Stimulated activated CD8-positive, alpha-beta memory T cell treated with anti-CD3 and anti-CD28 coated beads, Interleukin-7, amount 100 ng/mL, for 1 hour (primary cell): ENCODE results near the gene ZNF527.
"Not testable (repeated sequence)": the region's sequence is repeated elsewhere in the genome, so short reads cannot be mapped to it uniquely, and the experiment has no call there.

ENCODE experiments used
- DNase-seq, 2 donors: peaks; one replicate each; pipeline ENCODE4 v3.0.0-alpha.2; 2020; ENCODE audit warnings: low read depth in 2 of 2

ZNF527 gene

DNA sequence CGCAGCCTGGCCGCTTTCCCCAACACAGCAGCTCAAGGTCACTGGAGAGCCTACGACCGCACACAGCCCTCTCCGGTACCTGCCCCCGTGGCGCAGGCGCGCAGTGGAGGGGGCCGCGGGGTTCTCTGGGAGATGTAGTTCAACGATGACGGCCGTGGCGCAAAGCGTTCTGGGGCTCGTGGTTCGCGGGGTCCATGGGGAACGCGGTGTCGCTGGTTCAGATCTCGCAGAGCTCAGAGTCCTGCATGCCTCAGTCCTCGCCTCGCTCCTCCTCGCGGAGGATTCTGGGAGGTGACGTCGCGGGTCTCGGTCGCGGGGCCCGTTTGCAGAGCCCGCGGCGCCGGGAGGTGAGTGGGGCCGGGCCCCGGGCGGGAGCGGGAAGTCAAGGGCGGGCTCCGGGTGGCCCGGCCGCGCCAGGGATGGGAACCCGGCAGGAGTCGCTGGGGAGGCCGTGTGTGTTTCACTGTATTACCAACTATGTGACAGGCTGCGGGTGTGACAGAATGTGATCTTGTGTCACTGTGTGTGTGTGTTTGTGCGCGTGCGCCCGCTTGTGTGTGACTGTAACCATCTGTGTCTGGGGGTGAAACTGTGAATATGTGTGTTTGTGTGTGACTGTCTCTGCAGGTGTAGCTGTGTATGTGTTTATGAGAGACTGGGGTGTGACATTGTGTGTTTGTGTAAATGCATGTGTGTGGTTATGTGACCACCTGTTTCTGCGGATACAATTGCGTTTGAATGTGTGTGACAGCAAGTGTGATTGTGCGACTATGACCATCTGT is at the start of gene ZNF527:
Gene ZNF527 (plus strand): TSS at position 220 of the 782 bp plus-strand sequence. CDS start 3,100 bp downstream, outside the sequence.
- DNase-seq = peak; percentile 90 to 92

DNA sequence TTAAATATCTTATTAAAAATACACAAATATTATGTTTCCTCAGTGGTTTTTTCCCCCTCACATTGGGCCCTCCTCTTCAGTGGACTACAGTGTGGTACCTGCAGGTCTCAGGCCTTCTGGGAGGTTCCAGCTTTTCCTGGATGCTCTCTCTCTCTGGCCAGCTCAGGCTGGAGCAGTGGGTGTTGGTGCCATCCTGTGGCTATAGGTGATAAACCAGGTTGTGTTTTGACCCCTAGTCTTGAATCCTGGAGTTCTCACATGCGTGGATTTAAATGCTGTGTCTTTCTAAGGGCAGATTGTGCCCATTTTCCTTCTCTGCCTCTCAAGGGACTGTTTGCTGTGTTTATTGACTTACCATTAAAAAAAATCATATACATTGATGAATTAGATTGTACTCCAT is 41.2 kb upstream of the ZNF527 start:
- no peak for DNase-seq

DNA sequence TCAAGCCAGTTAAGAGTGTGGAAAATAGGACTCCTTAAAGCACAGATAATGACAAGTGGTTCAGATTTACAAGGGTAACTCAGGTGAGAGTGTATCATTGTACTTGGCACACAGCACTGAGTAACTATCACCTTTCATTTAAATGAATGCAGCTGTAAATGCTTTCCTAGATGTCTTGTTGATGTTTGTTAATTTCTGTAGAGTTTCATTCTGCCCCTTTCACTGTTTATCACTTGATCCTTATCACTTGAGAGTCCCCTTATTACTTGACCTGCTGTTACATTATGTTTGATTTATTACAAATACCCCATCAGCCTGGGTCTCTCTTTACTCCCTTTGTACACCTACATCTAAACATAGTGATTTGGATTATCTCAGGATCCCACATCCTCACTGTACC is 38.1 kb upstream of the ZNF527 start:
- no peak for DNase-seq

DNA sequence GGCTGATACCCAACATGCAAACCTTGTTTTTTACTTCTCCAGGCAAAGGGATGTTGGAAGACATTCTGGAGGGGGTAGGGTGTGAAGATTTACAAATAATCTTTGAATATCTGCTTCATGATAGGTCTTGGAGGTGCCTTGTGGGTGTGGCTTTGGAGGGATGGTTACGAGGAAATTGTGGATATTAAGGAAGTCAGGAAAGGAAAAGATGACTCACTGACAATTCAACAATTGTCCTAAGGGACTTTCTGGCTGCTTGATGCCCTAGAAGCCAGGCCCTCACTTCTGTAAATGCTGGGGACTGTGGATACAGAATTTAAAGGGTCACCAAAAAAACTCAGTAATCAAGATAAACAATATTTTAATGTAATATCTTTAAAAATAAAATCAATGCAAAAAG is 37.4 kb upstream of the ZNF527 start:
- DNase-seq = no peak

DNA sequence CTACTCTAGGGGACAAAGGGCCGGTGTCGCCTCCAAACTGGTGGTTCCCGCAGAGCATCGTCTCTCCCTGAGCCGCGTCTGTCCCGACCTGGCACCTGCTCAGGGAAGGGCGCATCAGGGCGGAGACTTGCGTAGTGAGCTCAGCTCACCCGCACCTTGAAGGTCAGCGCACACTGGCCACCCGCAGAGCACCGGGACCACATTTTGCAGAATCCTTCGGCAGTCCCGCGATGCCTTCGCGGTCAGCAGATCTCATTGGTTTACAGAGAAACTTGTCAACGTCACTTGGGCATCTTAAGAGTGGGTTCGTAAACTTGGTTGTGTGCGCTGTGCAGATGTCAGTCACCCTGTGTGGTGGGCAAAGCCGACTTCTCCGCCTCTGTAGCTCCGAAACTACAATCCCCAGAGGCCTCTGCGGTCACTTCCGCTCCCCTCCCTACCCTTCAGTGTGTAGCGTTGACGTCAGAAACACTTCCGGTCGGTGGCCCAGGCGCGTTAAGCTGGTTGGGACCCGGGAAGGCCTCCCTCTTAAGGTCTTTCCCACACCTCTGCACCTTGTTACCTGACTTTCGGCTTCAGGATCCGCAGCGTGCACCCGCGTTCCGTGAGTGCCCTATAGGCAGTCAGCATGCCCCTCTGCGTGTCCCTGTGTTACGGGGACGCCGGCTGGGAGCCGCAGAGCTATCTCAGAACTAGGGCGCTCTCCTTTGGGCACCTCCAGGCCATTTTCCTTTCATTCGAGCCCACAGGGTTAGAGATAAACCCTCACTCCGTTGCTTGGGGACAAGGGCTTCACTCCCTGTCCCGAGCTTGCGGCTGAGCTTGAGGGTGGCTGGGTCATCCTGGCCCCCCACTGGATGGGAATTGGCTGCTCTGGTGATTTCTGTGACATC is 36.5 kb upstream of the ZNF527 start:
- DNase-seq = peak; percentile 65 to 75

DNA sequence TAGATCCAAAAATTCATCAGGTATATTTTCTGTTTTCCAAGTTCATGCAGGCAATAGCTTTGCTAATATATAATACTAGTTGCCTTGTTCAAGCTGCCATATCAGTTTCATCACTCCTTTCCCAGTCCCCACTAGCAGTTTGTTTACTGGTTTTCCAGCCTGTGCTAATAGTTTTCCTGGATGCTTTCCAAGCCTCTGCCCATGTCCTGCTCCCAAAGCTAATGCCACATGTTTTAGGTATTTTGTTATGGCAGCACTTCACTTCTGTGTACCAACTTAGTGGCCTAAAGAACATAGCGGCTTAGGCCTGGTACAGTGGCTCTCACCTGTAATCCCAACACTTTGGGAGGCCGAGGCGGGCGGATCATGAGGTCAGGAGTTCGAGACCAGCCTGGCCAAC is 28.1 kb upstream of the ZNF527 start:
- no peak for DNase-seq

DNA sequence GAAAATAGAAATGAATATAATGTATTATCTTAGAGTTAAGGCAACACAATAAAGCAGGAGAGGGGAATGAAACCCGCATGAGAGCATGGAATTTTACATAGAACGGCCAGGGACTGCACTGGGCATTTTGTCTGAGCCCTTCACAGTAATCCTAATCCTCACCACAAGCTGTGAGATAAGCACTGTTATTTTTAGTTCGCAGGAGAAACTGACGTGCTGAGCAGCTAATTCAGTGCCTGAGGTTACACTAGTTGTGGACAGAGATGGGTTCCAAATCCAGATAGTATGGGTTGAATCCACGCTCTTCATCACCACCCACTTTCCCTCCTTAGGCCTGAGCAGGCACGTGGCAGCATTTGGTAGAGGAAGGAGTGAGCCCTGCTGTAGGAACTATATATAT is 24.8 kb upstream of the ZNF527 start:
- DNase-seq = no peak

DNA sequence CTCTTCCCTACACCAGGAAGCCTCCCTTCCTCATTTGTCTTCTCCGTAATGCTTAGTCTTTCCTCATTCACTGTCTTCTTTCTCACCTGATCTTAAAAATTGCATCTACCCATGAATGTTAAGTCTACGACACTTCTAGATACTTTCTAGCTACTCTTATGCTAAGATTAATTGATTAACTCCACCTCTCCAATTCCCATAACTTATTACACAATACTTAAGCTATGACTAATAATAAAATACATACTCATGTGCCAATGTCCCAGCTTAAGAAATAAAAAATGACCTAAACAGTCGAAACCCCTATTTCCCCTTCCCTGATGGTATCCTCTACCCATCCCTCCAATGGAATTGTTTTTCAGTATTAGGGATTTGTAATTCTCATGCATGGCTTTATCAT is 22.8 kb upstream of the ZNF527 start:
- DNase-seq = no peak

DNA sequence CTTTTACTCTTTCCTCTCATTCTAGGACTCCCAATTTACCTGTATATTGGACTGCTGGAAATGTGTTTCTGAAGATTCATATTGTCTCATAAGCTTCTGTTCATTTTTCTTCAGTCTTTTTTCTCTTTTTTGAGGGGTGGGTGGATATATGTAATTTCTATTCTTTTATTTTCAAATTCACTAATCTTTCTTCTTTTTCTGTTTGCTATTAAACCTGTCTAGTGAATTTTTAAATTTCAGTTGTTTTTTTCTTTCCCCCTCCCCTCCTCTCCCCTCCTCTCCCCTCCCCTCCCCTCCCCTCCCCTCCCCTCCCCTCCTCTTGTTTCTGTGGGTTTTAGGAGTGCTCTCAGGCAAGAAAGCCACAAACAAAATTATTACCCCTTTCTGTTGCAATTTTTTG is 16.9 kb upstream of the ZNF527 start:
- DNase-seq = no peak

DNA sequence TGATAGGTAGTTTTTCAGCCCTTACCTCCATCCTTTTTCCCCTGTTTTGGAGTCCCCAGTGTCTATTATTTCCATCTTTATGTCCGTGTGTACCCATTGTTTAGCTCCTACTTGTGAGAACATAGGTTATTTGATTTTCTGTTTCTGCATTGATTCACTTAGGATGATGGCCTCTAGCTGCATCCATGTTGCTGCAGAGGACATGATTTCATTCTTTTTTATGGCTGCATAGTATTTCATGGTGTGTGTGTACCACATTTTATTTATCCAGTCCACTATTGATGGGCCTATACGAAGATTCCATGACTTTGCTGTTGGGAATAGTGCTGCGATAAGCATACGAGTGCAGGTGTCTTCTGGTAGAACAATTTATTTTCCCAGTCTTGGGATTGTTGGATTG is 15.0 kb upstream of the ZNF527 start:
- DNase-seq = no peak

DNA sequence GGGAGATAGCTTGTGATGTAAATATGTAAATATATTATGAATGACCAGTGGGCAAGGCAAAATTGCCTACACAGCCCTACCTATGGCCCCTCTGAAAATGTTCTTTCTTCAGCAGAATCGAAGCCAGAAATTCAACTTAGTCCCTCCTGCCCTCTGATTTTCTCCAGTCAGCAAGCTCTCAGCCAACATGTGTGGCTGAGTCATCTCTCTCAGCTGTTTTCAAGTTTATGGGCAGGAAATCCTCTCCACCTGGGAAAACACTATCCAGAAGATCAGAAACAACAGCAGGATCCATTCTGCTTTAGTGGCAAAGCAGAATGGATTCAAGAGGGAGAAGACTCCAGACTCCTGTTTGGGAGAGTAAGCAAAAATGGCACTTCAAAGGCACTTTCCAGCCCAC is 8.9 kb upstream of the ZNF527 start:
- DNase-seq = no peak

DNA sequence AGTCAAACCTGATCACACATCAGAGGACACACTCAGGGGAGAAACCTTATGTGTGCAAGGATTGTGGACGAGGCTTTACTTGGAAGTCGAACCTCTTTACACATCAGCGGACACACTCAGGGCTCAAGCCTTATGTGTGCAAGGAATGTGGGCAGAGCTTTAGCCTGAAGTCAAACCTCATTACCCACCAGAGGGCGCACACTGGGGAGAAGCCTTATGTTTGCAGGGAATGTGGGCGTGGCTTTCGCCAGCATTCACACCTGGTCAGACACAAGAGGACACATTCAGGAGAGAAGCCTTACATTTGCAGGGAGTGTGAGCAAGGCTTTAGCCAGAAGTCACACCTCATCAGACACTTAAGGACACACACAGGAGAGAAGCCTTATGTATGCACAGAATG is 8.2 kb upstream of the ZNF527 start:
- DNase-seq = no peak

DNA sequence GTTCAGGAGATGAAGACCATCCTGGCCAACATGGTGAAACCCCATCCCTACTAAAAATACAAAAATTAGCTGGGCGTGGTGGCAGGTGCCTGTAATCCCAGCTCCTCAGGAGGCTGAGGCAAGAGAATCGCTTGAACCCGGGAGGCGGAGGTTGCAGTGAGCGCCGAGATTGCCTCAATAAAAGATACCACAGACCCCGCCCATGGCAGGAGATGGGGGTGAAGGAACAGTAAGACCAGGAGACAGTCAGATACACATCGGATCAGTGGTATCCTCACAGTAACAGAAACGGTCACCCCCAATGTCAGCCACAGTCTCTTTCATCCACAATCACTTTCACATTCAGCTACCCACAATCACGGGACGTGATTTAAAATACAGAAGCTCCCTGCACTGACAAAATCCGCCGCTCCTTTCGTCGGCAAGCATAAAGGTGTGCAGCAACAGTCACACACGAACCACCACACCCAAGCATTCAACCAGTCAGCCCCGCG is 466 bp upstream of the ZNF527 start:
- not testable (repeated sequence) for DNase-seq

DNA sequence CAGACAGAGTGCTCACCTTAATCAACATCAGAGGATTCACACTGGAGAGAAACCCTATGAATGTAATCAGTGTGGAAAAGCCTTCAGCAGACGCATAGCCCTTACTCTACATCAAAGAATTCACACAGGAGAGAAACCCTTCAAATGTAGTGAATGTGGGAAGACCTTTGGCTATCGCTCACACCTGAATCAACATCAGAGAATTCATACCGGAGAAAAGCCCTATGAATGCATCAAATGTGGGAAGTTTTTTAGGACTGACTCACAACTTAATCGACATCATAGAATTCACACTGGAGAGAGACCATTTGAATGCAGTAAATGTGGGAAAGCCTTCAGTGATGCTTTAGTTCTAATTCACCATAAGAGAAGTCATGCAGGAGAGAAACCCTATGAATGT is 18.3 kb downstream of the ZNF527 start:
- no peak for DNase-seq

DNA sequence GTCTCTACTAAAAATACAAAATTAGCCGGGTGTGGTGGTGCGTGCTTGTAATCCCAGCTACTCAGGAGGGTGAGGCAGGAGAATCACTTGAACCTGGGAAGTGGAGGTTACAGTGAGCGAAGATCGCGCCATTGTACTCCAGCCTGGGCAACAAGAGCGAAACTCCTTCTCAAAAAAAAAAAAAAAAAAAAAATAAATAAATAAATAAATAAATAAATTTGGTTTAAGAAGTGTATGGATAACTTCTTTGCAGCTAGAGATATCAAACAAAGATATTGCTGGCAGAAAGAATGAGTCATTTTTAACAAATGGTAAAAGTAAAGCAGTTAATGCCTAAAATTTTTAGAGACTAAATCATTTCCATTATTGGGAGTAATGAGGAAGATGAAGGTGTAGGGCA is 20.5 kb downstream of the ZNF527 start:
- DNase-seq = not testable (repeated sequence)

DNA sequence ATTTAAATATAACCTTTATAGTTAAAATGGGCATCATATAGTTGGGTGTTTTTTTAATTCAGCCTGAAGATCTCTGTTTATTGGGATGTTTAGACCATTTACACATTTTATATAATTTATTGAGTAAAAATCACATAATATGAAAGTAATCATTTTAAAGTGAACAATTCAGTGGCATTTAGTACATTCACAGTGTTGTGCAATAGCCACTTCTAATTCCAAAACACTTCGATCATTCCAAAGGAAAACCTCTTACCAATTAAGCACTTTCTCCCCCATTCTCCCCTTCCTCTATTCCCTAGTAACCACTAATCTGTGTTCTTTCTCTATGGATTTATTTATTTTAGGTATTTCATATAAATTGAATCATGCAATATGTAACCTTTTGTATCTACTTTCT is 30.2 kb downstream of the ZNF527 start:
- DNase-seq = no peak

DNA sequence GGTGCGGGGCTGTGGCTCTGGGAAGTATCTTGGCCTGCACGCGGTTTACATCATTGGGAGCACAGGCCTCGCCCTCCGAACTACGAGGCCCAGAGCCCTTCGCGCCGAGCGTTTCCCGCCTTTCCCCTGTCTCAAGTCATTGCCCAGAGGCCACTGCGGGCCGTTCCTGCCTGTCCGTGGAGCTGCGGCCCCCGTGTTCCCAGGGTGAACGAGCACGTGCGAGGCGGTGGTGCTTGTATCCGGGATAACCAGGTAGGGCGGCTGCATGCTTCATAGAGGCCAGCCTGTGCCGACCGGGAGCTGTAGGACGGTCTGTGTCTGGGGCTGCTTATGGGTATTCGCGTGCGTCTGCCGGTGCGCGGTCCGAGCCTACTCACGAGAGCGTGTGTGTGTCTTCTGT is 32.5 kb downstream of the ZNF527 start:
- no peak for DNase-seq

DNA sequence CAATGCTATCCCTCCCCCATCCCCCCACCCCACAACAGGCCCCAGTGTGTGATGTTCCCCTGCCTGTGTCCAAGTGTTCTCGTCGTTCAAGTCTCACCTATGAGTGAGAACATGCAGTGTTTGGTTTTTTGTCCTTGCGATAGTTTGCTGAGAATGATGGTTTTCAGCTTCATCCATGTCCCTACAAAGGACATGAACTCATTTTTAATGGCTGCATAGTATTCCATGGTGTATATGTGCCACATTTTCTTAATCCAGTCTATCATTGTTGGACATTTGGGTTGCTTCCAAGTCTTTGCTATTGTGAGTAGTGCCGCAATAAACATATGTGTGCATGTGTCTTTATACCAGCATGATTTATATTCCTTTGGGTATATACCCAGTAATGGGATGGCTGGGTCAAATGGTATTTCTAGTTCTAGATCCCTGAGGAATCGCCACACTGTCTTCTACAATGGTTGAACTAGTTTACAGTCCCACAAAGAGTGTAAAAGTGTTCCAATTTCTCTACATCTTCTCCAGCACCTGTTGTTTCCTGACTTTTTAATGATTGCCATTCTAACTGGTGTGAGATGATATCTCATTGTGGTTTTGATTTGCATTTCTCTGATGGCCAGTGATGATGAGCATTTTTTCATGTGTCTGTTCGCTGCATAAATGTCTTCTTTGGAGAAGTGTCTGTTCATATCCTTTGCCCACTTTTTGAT is 35.4 kb downstream of the ZNF527 start:
- not testable (repeated sequence) for DNase-seq

DNA sequence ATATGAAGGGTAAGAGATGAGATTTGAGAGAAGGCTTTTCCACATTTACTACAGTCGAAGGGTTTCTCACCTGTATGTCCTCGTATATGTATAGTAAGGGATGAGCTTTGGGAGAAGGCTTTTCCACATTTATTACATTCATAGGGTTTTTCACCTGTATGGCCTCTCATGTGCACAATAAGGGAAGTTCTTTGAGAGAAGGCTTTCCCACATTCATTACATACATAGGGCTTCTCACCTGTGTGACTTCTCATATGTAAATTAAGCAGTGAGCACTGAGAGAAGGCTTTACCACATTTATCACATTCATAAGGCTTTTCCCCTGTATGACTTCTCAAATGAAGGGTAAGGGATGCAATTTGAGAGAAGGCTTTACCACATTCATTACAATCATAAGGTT is 41.8 kb downstream of the ZNF527 start:
- no peak for DNase-seq

DNA sequence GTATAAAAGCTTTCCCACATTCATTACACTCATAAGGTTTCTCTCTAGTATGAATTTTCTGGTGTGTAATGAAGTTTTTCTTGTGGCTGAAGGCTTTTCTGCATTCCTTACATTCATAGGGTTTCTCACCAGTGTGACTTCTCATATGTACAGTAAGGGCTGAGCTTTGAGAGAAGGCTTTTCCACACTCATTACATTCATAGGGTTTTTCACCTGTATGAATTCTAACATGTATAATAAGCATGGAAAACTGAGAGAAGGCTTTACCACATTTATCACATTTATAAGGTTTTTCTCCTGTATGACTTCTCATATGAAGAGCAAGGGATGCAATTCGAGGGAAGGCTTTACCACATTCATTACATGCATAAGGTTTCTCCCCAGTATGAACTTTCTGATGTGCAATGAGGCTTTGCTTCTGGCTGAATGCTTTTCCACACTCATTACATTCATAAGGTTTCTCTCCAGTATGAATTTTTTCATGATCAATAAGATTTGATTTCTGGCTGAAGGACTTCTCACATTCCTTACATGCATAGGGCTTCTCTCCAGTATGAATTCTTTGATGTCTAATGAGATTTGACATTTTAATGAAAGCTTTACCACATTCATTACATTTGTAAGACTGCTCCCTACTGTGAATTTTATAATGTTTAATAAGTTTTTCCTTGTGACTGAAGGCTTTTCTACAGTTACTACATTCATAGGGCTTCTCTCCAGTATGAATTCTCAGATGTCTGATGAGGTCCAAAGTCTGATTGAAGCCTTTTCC is 42.6 kb downstream of the ZNF527 start:
- no peak for DNase-seq
